Thyroid gland (tissue), 4 donors: ENCODE measurements around the gene ENDOV.

ENCODE experiments used
- POLR2A ChIP-seq, 2 donors: fragments of 450-650 bp; IDR thresholded peaks; one replicate each; pipeline ENCODE4 v1.6.1; 2017; ENCODE audit warnings: antibody characterized with exemption in 2 of 2, mild to moderate bottlenecking in 2 of 2, moderate library complexity in 1 of 2
- TF ChIP-seq, protein P1 (sequence below), 6 experiments: fragments of 200-600 bp in 3 of 6; fragments of 450-650 bp in 3 of 6; sonication (generic) in 3 of 6; IDR thresholded peaks; one replicate each; pipeline ENCODE4 v1.5.1; 2016 to 2019; ENCODE audit warnings: antibody characterized with exemption in 6 of 6, mild to moderate bottlenecking in 2 of 6, inconsistent platforms in 1 of 6, moderate library complexity in 1 of 6

DNA sequence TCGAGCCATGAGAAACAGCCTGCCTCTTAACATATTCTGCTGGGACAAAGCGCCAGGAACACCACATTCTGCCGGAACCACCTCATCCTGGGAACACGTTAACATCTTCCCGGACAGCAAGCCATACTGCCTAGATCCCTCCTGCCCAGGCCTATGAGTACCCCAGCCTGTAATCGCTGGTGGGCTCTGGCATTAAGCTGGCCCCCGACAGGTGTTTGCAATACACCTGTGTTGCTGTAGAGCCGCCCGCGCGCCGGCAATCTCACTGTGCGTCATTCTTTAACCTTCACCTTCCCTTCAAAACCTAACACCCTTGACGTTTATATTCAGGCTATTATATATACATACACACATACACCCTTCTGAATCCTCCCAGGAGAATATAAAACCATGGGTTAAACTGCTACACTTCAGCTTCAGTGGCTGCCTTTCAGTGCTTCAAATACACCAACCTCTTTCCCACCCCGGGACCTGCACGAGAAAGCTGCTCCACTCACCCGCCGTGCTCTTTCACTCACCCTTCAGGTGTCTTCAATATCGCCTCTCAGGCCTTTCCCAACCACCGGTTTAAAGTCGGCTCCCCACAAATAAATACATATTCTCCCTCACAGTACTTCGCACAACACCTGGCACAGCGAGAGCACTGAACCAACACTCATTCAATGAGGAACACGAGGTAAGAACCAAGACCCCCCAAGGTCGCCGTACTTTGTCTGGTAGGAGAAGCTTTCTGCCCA lies 1.0 kb upstream of the ENDOV start:
- TF ChIP-seq, protein P1, sequence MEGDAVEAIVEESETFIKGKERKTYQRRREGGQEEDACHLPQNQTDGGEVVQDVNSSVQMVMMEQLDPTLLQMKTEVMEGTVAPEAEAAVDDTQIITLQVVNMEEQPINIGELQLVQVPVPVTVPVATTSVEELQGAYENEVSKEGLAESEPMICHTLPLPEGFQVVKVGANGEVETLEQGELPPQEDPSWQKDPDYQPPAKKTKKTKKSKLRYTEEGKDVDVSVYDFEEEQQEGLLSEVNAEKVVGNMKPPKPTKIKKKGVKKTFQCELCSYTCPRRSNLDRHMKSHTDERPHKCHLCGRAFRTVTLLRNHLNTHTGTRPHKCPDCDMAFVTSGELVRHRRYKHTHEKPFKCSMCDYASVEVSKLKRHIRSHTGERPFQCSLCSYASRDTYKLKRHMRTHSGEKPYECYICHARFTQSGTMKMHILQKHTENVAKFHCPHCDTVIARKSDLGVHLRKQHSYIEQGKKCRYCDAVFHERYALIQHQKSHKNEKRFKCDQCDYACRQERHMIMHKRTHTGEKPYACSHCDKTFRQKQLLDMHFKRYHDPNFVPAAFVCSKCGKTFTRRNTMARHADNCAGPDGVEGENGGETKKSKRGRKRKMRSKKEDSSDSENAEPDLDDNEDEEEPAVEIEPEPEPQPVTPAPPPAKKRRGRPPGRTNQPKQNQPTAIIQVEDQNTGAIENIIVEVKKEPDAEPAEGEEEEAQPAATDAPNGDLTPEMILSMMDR (IDR thresholded peaks at IDR 0.05), result no peak
- no peak for TF ChIP-seq POLR2A (IDR thresholded peaks at IDR 0.05)
